K562 (cell line): Measurements from ENCODE around the gene RNF17. TPM values are rescaled to one million over a fixed set of nuclear protein-coding genes. Genes with fewer than 3 reads are reported as not detected.

Experiments used
- ATAC-seq: fragments of 200-7000 bp; cut with Tn5 transposase; 3 replicates; pipeline ENCODE4 v1.9.1; 2020; ENCODE audit warnings: moderate library complexity
- BruUV-seq: library from RNA; stranded (reverse); fragments of 400-500 nt; replicated peaks from 2 replicates; lab custom pipeline; 2021; lab: Mats Ljungman, UMichigan
- CTCF ChIA-PET: fragments of 300-600 bp; formaldehyde crosslinking; extraction: SDS; loops from one replicate; lab custom pipeline; 2021; ENCODE audit warnings: low intra/inter-chr PET ratio; lab: Yijun Ruan, JAX
- POLR2A ChIA-PET: fragments of 300-600, 350-650 bp; sonication (Branson Sonifier 250); formaldehyde crosslinking; extraction: SDS; loops from one replicate; lab custom pipeline; 2021; ENCODE audit warnings: antibody characterized with exemption, inconsistent platforms; lab: Yijun Ruan, JAX
- DNase-seq, 4 experiments: peaks; one replicate each; pipeline versions ENCODE4 v3.0.0 to v3.0.0-alpha.2; 2011 to 2018; ENCODE audit warnings: low spot score in 3 of 4, mixed read lengths in 3 of 4; ENCODE audit errors: extremely low read depth in 1 of 4
- FAIRE-seq: peaks from 2 replicates; lab custom pipeline; 2011; peaks lifted over from hg19 to GRCh38; lab: Jason Lieb, UNC
- H2AFZ ChIP-seq: 2 replicates; pipeline ENCODE4 v1.6.0; 2011; ENCODE audit warnings: low read depth, low read length, control low read depth, inconsistent platforms
- H3K27ac ChIP-seq: fragments of 200-600 bp; 3 replicates; pipeline ENCODE4 v1.8.0; 2011; ENCODE audit warnings: low read depth, mild to moderate bottlenecking, control low read depth, inconsistent platforms, low read length, moderate library complexity, mixed read lengths; ENCODE audit errors: extremely low read depth
- H3K27me3 ChIP-seq, 2 experiments: fragments of 300-600 bp in 1 of 2; 2 replicates in 1 of 2; 3 replicates in 1 of 2; pipeline versions ENCODE4 v1.6.0 to v1.8.0; 2011; ENCODE audit warnings: inconsistent platforms in 2 of 2, low read length in 2 of 2, mild to moderate bottlenecking in 1 of 2, mixed read lengths in 1 of 2, moderate library complexity in 1 of 2; ENCODE audit not compliant: control insufficient read depth in 2 of 2, insufficient read depth in 2 of 2
- H3K36me3 ChIP-seq: fragments of 300-600 bp; 3 replicates; pipeline ENCODE4 v1.8.0; 2011; ENCODE audit warnings: mild to moderate bottlenecking, low read length, inconsistent platforms; ENCODE audit not compliant: control insufficient read depth, insufficient read depth
- H3K4me1 ChIP-seq, 2 experiments: fragments of 200-600 bp in 1 of 2; replicated peaks in 1 of 2; 2 replicates in 1 of 2; 3 replicates in 1 of 2; pipeline versions ENCODE4 v1.5.1 to v1.8.0; 2011; ENCODE audit warnings: inconsistent platforms in 2 of 2, low read length in 2 of 2, mild to moderate bottlenecking in 1 of 2, mixed read lengths in 1 of 2, moderate library complexity in 1 of 2; ENCODE audit not compliant: control insufficient read depth in 2 of 2, insufficient read depth in 2 of 2
- H3K4me2 ChIP-seq: 2 replicates; pipeline ENCODE4 v1.6.1; 2011; ENCODE audit warnings: low read length, control low read depth, inconsistent platforms, mixed read lengths; ENCODE audit not compliant: insufficient read depth
- H3K4me3 ChIP-seq: fragments of 200-600 bp; sonication (generic), shearing (Covaris generic); 2 replicates; pipeline ENCODE4 v1.5.1; 2016; ENCODE audit warnings: control low read depth, inconsistent platforms
- H3K79me2 ChIP-seq: fragments of 200-600 bp; 3 replicates; pipeline ENCODE4 v1.8.0; 2011; ENCODE audit warnings: low read length, inconsistent platforms; ENCODE audit not compliant: control insufficient read depth, insufficient read depth
- H3K9ac ChIP-seq, 2 experiments: 2 replicates each; pipeline versions ENCODE4 v1.6.0 to v1.6.1; 2011; ENCODE audit warnings: low read depth in 2 of 2, low read length in 2 of 2, control low read depth in 1 of 2, inconsistent platforms in 1 of 2, mild to moderate bottlenecking in 1 of 2, mixed read lengths in 1 of 2; ENCODE audit not compliant: insufficient read depth in 1 of 2
- H3K9me1 ChIP-seq: one replicate; pipeline ENCODE4 v1.6.0; 2011; ENCODE audit warnings: inconsistent platforms, mild to moderate bottlenecking, low read length, moderate library complexity; ENCODE audit not compliant: control insufficient read depth, insufficient read depth
- H3K9me3 ChIP-seq: replicated peaks from 2 replicates; pipeline ENCODE4 v1.5.1; 2011; ENCODE audit warnings: low read depth, low read length, inconsistent platforms; ENCODE audit not compliant: control insufficient read depth, insufficient read depth
- H4K20me1 ChIP-seq: replicated peaks from 2 replicates; pipeline ENCODE4 v1.6.1; 2011; ENCODE audit warnings: low read length, inconsistent platforms, mixed read lengths; ENCODE audit not compliant: control insufficient read depth, insufficient read depth
- HNRNPH1 ChIP-seq: fragments of 200-400 bp; formaldehyde crosslinking; optimal IDR thresholded peaks from 2 replicates; pipeline ENCODE3; 2017; ENCODE audit warnings: low read depth, mild to moderate bottlenecking, low read length, moderate library complexity
- MAFG ChIP-seq: fragments of 450-650 bp; conservative IDR thresholded peaks from 2 replicates; pipeline ENCODE4 v1.6.1; 2016; ENCODE audit warnings: missing genetic modification characterization, missing compliant biosample characterization
- MTA3 ChIP-seq: fragments of 450-650 bp; formaldehyde crosslinking; IDR thresholded peaks from 2 replicates; pipeline ENCODE4 v1.6.1; 2017; ENCODE audit warnings: mild to moderate bottlenecking, borderline replicate concordance
- PCBP1 ChIP-seq: fragments of 200-400 bp; formaldehyde crosslinking; IDR thresholded peaks from 2 replicates; pipeline ENCODE4 v1.6.1; 2018; ENCODE audit warnings: mild to moderate bottlenecking, low read depth, low read length; ENCODE audit not compliant: poor library complexity, severe bottlenecking
- RFX5 ChIP-seq: IDR thresholded peaks from 2 replicates; pipeline ENCODE4 v1.6.1; 2011; ENCODE audit warnings: low read depth, mild to moderate bottlenecking, improper control_type of control experiment, low read length
- ZNF124 ChIP-seq: sonication (generic); formaldehyde crosslinking; IDR thresholded peaks from 2 replicates; pipeline ENCODE4 v1.8.1; 2022; ENCODE audit warnings: missing genetic modification reagents
- ZNF175 ChIP-seq: fragments of 200-800 bp; sonication (Bioruptor generic); IDR thresholded peaks from 2 replicates; pipeline ENCODE4 v1.6.1; 2016; ENCODE audit warnings: low read depth, mild to moderate bottlenecking, missing genetic modification characterization, missing compliant biosample characterization
- ZNF253 ChIP-seq: fragments of 250-450 bp; sonication (Bioruptor Pico); conservative IDR thresholded peaks from 2 replicates; pipeline ENCODE4 v1.6.1; 2021; ENCODE audit warnings: mild to moderate bottlenecking
- WGBS: fragments of 100-300 bp; shearing (Covaris generic); methylation state at CpG from one replicate; pipeline ENCODE4 v1.1.6; 2016; ENCODE audit warnings: low coverage, mixed read lengths; ENCODE audit not compliant: insufficient coverage; ENCODE audit errors: missing lambda C conversion rate; 5-methylcytosine and 5-hydroxymethylcytosine counted together
- in situ Hi-C: fragments of 300-500 bp; cut with MboI; formaldehyde crosslinking; loops from 4 replicates; pipeline ENCODE4 v1.15.0; 2018; ENCODE audit warnings: inconsistent platforms, mixed read lengths
- intact Hi-C: fragments of 100-400 bp; cut with micrococcal nuclease; formaldehyde crosslinking; loops from 2 replicates; pipeline ENCODE4 v1.14.2; 2022
- polyA plus RNA-seq, 8 experiments: library from polyadenylated mRNA; depleted of rRNA in 4 of 8; stranded (reverse) in 5 of 8; unstranded in 3 of 8; fragments of >200 nt; fragmentation: Nextera tagmentation in 2 of 8; fragmentation: Illumina TruSeq in 1 of 8; extraction: Ambion mirVana in 2 of 8; extraction: Trizol in 1 of 8; gene quantifications; 2 replicates each; pipeline versions ENCODE4 v1.2.1 to v1.2.3, GENCODE V29; 2011 to 2014; ENCODE audit warnings: inconsistent platforms in 1 of 8, missing spikeins in 1 of 8
- total RNA-seq, 7 experiments: library from RNA; depleted of rRNA in 6 of 7; stranded (reverse); fragments of >200 nt in 6 of 7; fragmentation: Illumina TruSeq in 2 of 7; extraction: Trizol in 2 of 7; gene quantifications; 2 replicates each; pipeline versions ENCODE4 v1.2.1 to v1.2.3, GENCODE V29; 2011 to 2021; ENCODE audit warnings: low replicate concordance in 1 of 7
- TF ChIP-seq, protein P1 (sequence below): sonication (generic); formaldehyde crosslinking; IDR thresholded peaks from 2 replicates; pipeline ENCODE4 v1.8.1; 2023; ENCODE audit warnings: mild to moderate bottlenecking, missing genetic modification reagents, moderate library complexity
- TF ChIP-seq, protein P2 (sequence below): sonication (generic); IDR thresholded peaks from 2 replicates; pipeline ENCODE4 v1.6.1; 2016
- TF ChIP-seq, protein P3 (sequence below): sonication (generic); formaldehyde crosslinking; IDR thresholded peaks from 2 replicates; pipeline ENCODE4 v1.8.0; 2023; ENCODE audit warnings: mild to moderate bottlenecking, missing genetic modification reagents
- TF ChIP-seq, protein P4 (sequence below), 3 experiments: fragments of 200-800 bp in 1 of 3; sonication (Bioruptor generic) in 1 of 3; sonication (generic) in 1 of 3; formaldehyde crosslinking in 1 of 3; IDR thresholded peaks; 2 replicates each; pipeline versions ENCODE4 v1.6.1 to v1.8.0; 2016 to 2022; ENCODE audit warnings: mild to moderate bottlenecking in 2 of 3, missing compliant biosample characterization in 2 of 3, missing genetic modification characterization in 2 of 3, missing genetic modification reagents in 1 of 3

The RNF17 gene
- total and polyA plus RNA-seq, 9 of the 15 experiments (the other 6 are each of a cell fraction or from before 2014, with no cell fraction given): 0.11 to 0.90 (median 0.58) TPM

DNA sequence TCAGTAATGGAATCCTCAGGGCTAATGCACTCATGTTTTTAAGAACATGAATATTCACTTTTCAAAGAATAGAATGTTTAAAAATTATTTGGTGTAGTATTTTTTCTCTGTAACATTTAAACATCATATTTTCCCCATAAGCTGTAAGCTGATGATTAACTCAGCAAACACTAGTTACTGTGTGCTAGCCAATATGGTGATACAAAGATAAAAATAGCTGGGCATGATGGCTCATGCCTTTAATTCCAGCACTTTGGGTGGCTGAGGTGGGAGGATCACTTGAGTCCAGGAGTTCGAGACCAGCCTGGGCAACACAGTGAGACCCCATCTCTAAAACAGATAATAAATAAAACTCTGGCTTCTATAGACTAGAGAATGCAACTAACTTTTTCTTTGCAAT is 13.2 kb downstream of the RNF17 start (continued):
- TF ChIP-seq, protein P1, sequence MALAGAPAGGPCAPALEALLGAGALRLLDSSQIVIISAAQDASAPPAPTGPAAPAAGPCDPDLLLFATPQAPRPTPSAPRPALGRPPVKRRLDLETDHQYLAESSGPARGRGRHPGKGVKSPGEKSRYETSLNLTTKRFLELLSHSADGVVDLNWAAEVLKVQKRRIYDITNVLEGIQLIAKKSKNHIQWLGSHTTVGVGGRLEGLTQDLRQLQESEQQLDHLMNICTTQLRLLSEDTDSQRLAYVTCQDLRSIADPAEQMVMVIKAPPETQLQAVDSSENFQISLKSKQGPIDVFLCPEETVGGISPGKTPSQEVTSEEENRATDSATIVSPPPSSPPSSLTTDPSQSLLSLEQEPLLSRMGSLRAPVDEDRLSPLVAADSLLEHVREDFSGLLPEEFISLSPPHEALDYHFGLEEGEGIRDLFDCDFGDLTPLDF: no peak

DNA sequence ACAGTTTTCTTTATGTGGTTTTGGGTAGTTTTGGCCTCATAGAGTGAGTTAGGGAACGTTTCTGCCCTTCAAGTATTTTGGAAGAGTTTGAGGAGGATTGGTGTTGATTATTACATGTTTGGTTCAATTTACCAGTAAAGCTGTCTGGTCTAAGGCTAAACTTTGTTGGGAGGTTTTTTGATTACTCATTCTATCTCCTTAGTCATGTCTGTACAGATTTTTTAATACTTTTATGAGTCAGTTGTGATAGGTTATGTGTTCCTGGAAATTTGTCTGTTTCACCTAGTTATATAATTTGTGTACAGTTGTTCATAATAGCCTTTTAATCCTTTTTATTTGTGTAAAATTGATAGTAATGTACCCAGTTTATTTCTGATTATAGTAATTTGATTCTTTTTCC is 20.4 kb downstream of the RNF17 start:
- H3K27ac ChIP-seq: no peak overlapping the region
- ChIA-PET POLR2A (no interaction called here), CTCF (no interaction called here)
- H3K79me2 ChIP-seq: no peaks in the 10 kb centered on the region
- FAIRE-seq (no peak), ATAC-seq (no peak), DNase-seq (no peak)
- no peaks in the 10 kb centered on the region for H3K9me1 ChIP-seq
- H2AFZ ChIP-seq: no peak overlapping the region
- 0% methylated on average over 1 of the region's 1 CpG for WGBS
- no peaks in the 10 kb centered on the region for H4K20me1 ChIP-seq
- in situ Hi-C loops: no loop called here
- intact Hi-C loops: no loop called here
- H3K36me3 ChIP-seq: no peaks in the 10 kb centered on the region
- H3K9ac ChIP-seq: no peak overlapping the region
- no TSS peak for BruUV-seq
- no peak overlapping the region for H3K4me2 ChIP-seq
- no peaks in the 10 kb centered on the region for H3K4me1 ChIP-seq
- H3K9me3 ChIP-seq: no peaks in the 10 kb centered on the region
- H3K4me3 ChIP-seq: no peak overlapping the region
- no peak for TF ChIP-seq MTA3
- no peak for TF ChIP-seq ZNF124 (CRISPR knock-in tag)
- TF ChIP-seq MAFG (tag): no peak
- no peak for TF ChIP-seq ZNF175
- no peak for TF ChIP-seq RFX5
- TF ChIP-seq PCBP1: no peak
- TF ChIP-seq, protein P2, sequence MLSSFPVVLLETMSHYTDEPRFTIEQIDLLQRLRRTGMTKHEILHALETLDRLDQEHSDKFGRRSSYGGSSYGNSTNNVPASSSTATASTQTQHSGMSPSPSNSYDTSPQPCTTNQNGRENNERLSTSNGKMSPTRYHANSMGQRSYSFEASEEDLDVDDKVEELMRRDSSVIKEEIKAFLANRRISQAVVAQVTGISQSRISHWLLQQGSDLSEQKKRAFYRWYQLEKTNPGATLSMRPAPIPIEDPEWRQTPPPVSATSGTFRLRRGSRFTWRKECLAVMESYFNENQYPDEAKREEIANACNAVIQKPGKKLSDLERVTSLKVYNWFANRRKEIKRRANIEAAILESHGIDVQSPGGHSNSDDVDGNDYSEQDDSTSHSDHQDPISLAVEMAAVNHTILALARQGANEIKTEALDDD: no peak
- TF ChIP-seq, protein P3, sequence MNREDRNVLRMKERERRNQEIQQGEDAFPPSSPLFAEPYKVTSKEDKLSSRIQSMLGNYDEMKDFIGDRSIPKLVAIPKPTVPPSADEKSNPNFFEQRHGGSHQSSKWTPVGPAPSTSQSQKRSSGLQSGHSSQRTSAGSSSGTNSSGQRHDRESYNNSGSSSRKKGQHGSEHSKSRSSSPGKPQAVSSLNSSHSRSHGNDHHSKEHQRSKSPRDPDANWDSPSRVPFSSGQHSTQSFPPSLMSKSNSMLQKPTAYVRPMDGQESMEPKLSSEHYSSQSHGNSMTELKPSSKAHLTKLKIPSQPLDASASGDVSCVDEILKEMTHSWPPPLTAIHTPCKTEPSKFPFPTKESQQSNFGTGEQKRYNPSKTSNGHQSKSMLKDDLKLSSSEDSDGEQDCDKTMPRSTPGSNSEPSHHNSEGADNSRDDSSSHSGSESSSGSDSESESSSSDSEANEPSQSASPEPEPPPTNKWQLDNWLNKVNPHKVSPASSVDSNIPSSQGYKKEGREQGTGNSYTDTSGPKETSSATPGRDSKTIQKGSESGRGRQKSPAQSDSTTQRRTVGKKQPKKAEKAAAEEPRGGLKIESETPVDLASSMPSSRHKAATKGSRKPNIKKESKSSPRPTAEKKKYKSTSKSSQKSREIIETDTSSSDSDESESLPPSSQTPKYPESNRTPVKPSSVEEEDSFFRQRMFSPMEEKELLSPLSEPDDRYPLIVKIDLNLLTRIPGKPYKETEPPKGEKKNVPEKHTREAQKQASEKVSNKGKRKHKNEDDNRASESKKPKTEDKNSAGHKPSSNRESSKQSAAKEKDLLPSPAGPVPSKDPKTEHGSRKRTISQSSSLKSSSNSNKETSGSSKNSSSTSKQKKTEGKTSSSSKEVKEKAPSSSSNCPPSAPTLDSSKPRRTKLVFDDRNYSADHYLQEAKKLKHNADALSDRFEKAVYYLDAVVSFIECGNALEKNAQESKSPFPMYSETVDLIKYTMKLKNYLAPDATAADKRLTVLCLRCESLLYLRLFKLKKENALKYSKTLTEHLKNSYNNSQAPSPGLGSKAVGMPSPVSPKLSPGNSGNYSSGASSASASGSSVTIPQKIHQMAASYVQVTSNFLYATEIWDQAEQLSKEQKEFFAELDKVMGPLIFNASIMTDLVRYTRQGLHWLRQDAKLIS (CRISPR knock-in tag): no peak
- no peak for TF ChIP-seq ZNF253 (CRISPR knock-in tag)
- TF ChIP-seq, protein P4, sequence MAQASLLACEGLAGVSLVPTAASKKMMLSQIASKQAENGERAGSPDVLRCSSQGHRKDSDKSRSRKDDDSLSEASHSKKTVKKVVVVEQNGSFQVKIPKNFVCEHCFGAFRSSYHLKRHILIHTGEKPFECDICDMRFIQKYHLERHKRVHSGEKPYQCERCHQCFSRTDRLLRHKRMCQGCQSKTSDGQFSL (CRISPR knock-in tag; IDR thresholded peaks at IDR 0.05): no peak
- TF ChIP-seq, protein P4 (tag; IDR thresholded peaks at IDR 0.05): no peak
- TF ChIP-seq HNRNPH1: no peak
- H3K27me3 ChIP-seq: no peaks in the 10 kb centered on the region
